WTC11 (cell line): ENCODE data around the gene SCGB3A2.

ENCODE experiments used
- AFF4 ChIP-seq: sonication (generic); formaldehyde crosslinking; IDR thresholded peaks from 2 replicates; pipeline ENCODE4 v1.8.1; 2023; ENCODE audit warnings: mild to moderate bottlenecking, missing genetic modification reagents, borderline replicate concordance
- CBFB ChIP-seq: sonication (generic); formaldehyde crosslinking; IDR thresholded peaks from 2 replicates; pipeline ENCODE4 v1.8.1; 2022; ENCODE audit warnings: mild to moderate bottlenecking, low read depth, missing genetic modification reagents
- CREB1 ChIP-seq: sonication (generic); formaldehyde crosslinking; IDR thresholded peaks from 2 replicates; pipeline ENCODE4 v1.8.0; 2023; ENCODE audit warnings: mild to moderate bottlenecking, missing genetic modification reagents
- CTCF ChIP-seq: fragments of 200-600 bp; IDR thresholded peaks from 2 replicates; pipeline ENCODE4 v1.8.0; 2022; ENCODE audit warnings: antibody characterized with exemption
- E2F4 ChIP-seq: sonication (generic); formaldehyde crosslinking; IDR thresholded peaks from 2 replicates; pipeline ENCODE4 v1.8.1; 2022; ENCODE audit warnings: low read depth, mild to moderate bottlenecking, moderate library complexity, missing genetic modification reagents, borderline replicate concordance
- HMGXB4 ChIP-seq: sonication (generic); formaldehyde crosslinking; IDR thresholded peaks from 2 replicates; pipeline ENCODE4 v1.8.1; 2023; ENCODE audit warnings: mild to moderate bottlenecking, moderate library complexity, missing genetic modification reagents
- JAZF1 ChIP-seq: fragments of 250-450 bp; sonication (Bioruptor Pico); IDR thresholded peaks from 2 replicates; pipeline ENCODE4 v1.9.0; 2021; ENCODE audit warnings: moderate library complexity, mild to moderate bottlenecking, inconsistent platforms
- MAX ChIP-seq: sonication (generic); formaldehyde crosslinking; IDR thresholded peaks from 2 replicates; pipeline ENCODE4 v1.8.0; 2022; ENCODE audit warnings: mild to moderate bottlenecking, missing genetic modification reagents
- NR3C1 ChIP-seq: sonication (generic); formaldehyde crosslinking; conservative IDR thresholded peaks from 2 replicates; pipeline ENCODE4 v1.8.1; 2023; ENCODE audit warnings: low read depth, mild to moderate bottlenecking, missing genetic modification reagents
- SMAD3 ChIP-seq: sonication (generic); formaldehyde crosslinking; IDR thresholded peaks from 2 replicates; pipeline ENCODE4 v1.8.0; 2022; ENCODE audit warnings: missing genetic modification reagents, mild to moderate bottlenecking, borderline replicate concordance
- SOX15 ChIP-seq: fragments of 250-450 bp; sonication (Bioruptor Pico); IDR thresholded peaks from 2 replicates; pipeline ENCODE4 v1.9.0; 2021; ENCODE audit warnings: mild to moderate bottlenecking
- SP1 ChIP-seq: sonication (generic); formaldehyde crosslinking; conservative IDR thresholded peaks from 2 replicates; pipeline ENCODE4 v1.8.1; 2022; ENCODE audit warnings: missing genetic modification reagents
- ZNF121 ChIP-seq: sonication (generic); formaldehyde crosslinking; IDR thresholded peaks from 2 replicates; pipeline ENCODE4 v1.8.0; 2023; ENCODE audit warnings: missing genetic modification reagents
- ZNF232 ChIP-seq: sonication (generic); formaldehyde crosslinking; IDR thresholded peaks from 2 replicates; pipeline ENCODE4 v1.8.0; 2022; ENCODE audit warnings: mild to moderate bottlenecking, missing genetic modification reagents

- no peak for TF ChIP-seq E2F4
- no peak for TF ChIP-seq AFF4 (CRISPR knock-in tag)
- TF ChIP-seq CTCF, result no peak
- no peak for TF ChIP-seq NR3C1 (CRISPR knock-in tag)
- no peak for TF ChIP-seq SOX15 (CRISPR knock-in tag)
- TF ChIP-seq HMGXB4, result no peak
- TF ChIP-seq CREB1 (CRISPR knock-in tag), result no peak
- no peak for TF ChIP-seq SP1 (CRISPR knock-in tag)
- TF ChIP-seq CBFB (CRISPR knock-in tag), result no peak
- TF ChIP-seq ZNF232 (CRISPR knock-in tag), result no peak
- no peak for TF ChIP-seq ZNF121 (CRISPR knock-in tag)
- no peak for TF ChIP-seq JAZF1 (CRISPR knock-in tag)
- no peak for TF ChIP-seq MAX (CRISPR knock-in tag)
- TF ChIP-seq SMAD3 (CRISPR knock-in tag), result no peak
These were observed 39.7 kb downstream of the SCGB3A2 start for GRCh38 chr5:147918101-147918685.
